HUES6 (cell line): ENCODE data around the gene MORN5.

ENCODE experiments used
- H3K27ac ChIP-seq: 2 replicates; pipeline ENCODE4 v1.7.0; 2013; ENCODE audit warnings: low read depth, mild to moderate bottlenecking, low read length, inconsistent platforms
- H3K27me3 ChIP-seq: 2 replicates; pipeline ENCODE4 v1.6.1; 2013; ENCODE audit warnings: low read length; ENCODE audit not compliant: control insufficient read depth, insufficient read depth
- H3K36me3 ChIP-seq: 2 replicates; pipeline ENCODE4 v1.6.1; 2013; ENCODE audit warnings: low read length; ENCODE audit not compliant: control insufficient read depth, insufficient read depth
- H3K4me1 ChIP-seq: 2 replicates; pipeline ENCODE4 v1.6.1; 2013; ENCODE audit warnings: low read length; ENCODE audit not compliant: control insufficient read depth, insufficient read depth
- H3K4me3 ChIP-seq: 2 replicates; pipeline ENCODE4 v1.5.1; 2013; ENCODE audit warnings: low read depth, low read length
- H3K9ac ChIP-seq: one replicate; pipeline ENCODE4 v1.6.1; 2013; ENCODE audit warnings: mild to moderate bottlenecking, low read length
- H3K9me3 ChIP-seq: 2 replicates; pipeline ENCODE4 v1.6.1; 2013; ENCODE audit warnings: low read depth, low read length; ENCODE audit not compliant: control insufficient read depth, insufficient read depth

The MORN5 gene

GRCh38 chr9:122133263-122133983, 26.3 kb upstream of the MORN5 start:
- Histone ChIP-seq H3K4me3 (no peak overlapping the region), H3K9me3 (no peaks in the 10 kb centered on the region), H3K9ac (no peak overlapping the region), H3K4me1 (peaks cover 38% of the 10 kb centered on the region), H3K27ac (no peak overlapping the region), H3K36me3 (no peaks in the 10 kb centered on the region), H3K27me3 (peaks cover 11% of the 10 kb centered on the region)

GRCh38 chr9:122133984-122134535, 25.6 kb upstream of the MORN5 start:
- peak overlapping the region; percentile 6 for H3K9ac ChIP-seq
- H3K9me3 ChIP-seq: no peaks in the 10 kb centered on the region
- no peak overlapping the region for H3K4me3 ChIP-seq
- H3K36me3 ChIP-seq: no peaks in the 10 kb centered on the region
- H3K27me3 ChIP-seq: peaks cover 11% of the 10 kb centered on the region
- H3K4me1 ChIP-seq: peaks cover 44% of the 10 kb centered on the region
- H3K27ac ChIP-seq: no peak overlapping the region

GRCh38 chr9:122134822-122135528, 24.7 kb upstream of the MORN5 start:
- Histone ChIP-seq H3K9me3 (no peaks in the 10 kb centered on the region), H3K36me3 (no peaks in the 10 kb centered on the region), H3K9ac (peak overlapping the region; percentile 6), H3K4me3 (no peak overlapping the region), H3K27me3 (peaks cover 7% of the 10 kb centered on the region), H3K4me1 (peaks cover 44% of the 10 kb centered on the region), H3K27ac (no peak overlapping the region)

- Histone ChIP-seq H3K4me1 (peaks cover 44% of the 10 kb centered on the region), H3K9me3 (no peaks in the 10 kb centered on the region), H3K36me3 (no peaks in the 10 kb centered on the region), H3K9ac (no peak overlapping the region), H3K4me3 (no peak overlapping the region), H3K27me3 (peaks cover 7% of the 10 kb centered on the region), H3K27ac (no peak overlapping the region)
Measured at GRCh38 chr9:122135529-122135859, 24.2 kb upstream of the MORN5 start.

- Histone ChIP-seq H3K9me3 (no peaks in the 10 kb centered on the region), H3K9ac (no peak overlapping the region), H3K36me3 (peaks cover 14% of the 10 kb centered on the region), H3K4me3 (no peak overlapping the region), H3K4me1 (peaks cover 23% of the 10 kb centered on the region), H3K27me3 (no peaks in the 10 kb centered on the region; the same call in 1 of the 2 replicates), H3K27ac (no peak overlapping the region)
Measured at GRCh38 chr9:122138560-122139268, 21.0 kb upstream of the MORN5 start.

- Histone ChIP-seq H3K9me3 (no peaks in the 10 kb centered on the region), H3K4me1 (peaks cover 8% of the 10 kb centered on the region; the same call in 1 of the 2 replicates), H3K27me3 (no peaks in the 10 kb centered on the region), H3K27ac (no peak overlapping the region), H3K4me3 (no peak overlapping the region), H3K36me3 (peaks cover 31% of the 10 kb centered on the region), H3K9ac (no peak overlapping the region)
Measured at GRCh38 chr9:122140368-122141193, 19.1 kb upstream of the MORN5 start.

- Histone ChIP-seq H3K9me3 (no peaks in the 10 kb centered on the region), H3K27me3 (no peaks in the 10 kb centered on the region), H3K27ac (no peak overlapping the region), H3K36me3 (peaks cover 40% of the 10 kb centered on the region), H3K9ac (no peak overlapping the region), H3K4me3 (no peak overlapping the region), H3K4me1 (peaks cover 8% of the 10 kb centered on the region; the same call in 1 of the 2 replicates)
Measured at GRCh38 chr9:122141671-122142070, 18.0 kb upstream of the MORN5 start.

GRCh38 chr9:122143296-122143695, 16.4 kb upstream of the MORN5 start:
- H3K4me3 ChIP-seq: no peak overlapping the region
- peaks cover 7% of the 10 kb centered on the region; the same call in 1 of the 2 replicates for H3K4me1 ChIP-seq
- H3K36me3 ChIP-seq: peaks cover 50% of the 10 kb centered on the region
- H3K27ac ChIP-seq: no peak overlapping the region
- no peak overlapping the region for H3K9ac ChIP-seq
- H3K9me3 ChIP-seq: no peaks in the 10 kb centered on the region
- no peaks in the 10 kb centered on the region for H3K27me3 ChIP-seq

GRCh38 chr9:122143876-122144405, 15.8 kb upstream of the MORN5 start:
- Histone ChIP-seq H3K27me3 (no peaks in the 10 kb centered on the region), H3K9ac (no peak overlapping the region), H3K4me1 (0 out of 2 replicates have a peak, but pooled peaks cover under 1% of the 10 kb centered on the region), H3K27ac (no peak overlapping the region), H3K9me3 (no peaks in the 10 kb centered on the region), H3K4me3 (no peak overlapping the region), H3K36me3 (peaks cover 57% of the 10 kb centered on the region)

- Histone ChIP-seq H3K27ac (no peak overlapping the region), H3K9ac (no peak overlapping the region), H3K9me3 (no peaks in the 10 kb centered on the region), H3K36me3 (peaks cover 59% of the 10 kb centered on the region), H3K4me3 (no peak overlapping the region), H3K4me1 (no peaks in the 10 kb centered on the region), H3K27me3 (no peaks in the 10 kb centered on the region)
Measured at GRCh38 chr9:122144836-122145591, 14.7 kb upstream of the MORN5 start.
